ENCODE measurements around the gene HAX1. TPM values are rescaled to one million over a fixed set of nuclear protein-coding genes. Genes with fewer than 3 reads are reported as not detected.

The HAX1 gene
- total and polyA plus RNA-seq, 4 donors: 37.5 to 91.2 (median 59.3) TPM

DNA sequence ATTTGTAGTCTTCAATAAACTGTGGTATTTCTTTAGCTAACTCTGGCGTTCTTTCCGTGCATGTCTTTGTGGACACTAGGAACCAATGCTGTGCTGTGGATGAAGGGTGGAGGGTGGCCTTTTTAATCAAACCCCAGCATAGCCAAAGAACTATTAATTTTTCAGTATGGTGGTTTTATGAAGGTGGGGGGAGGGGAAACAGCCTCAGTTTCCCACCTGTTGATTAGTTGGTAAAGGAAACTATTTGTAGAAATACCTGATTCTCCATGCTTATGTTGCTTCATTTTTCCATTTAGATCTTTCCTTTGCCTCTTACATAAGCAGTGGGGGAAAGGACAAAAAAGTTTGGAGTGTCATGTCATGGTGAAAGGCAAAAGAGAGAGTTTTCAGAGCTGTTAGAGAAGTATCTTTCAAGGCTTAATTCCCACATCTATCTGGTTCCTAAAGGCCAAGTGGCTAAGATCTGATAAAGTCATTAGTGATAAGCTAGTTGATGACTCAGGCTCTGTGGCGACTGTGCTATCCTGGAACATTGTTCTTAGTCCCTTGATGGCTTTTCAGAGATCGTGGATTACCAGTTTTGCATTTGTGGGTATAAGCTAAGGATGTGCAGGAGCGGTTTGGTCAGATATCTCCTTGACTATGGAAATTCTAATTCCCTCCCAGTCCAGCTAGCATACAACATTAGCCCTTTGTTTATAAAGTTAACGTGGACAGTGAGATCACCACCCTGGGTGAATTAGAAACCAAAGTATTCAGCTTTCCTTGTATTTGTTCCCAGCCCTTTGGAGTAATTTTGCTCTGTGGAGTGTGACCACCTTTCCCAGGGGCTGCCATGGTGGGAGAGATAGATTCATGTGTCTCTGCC, 8.7 kb upstream of the HAX1 start:
- H3K27ac ChIP-seq (ENCODE audit: low read depth in 1 of 2, low read length in 2 of 2): no peak overlapping the region
- no peaks in the 10 kb centered on the region for H3K4me1 ChIP-seq (ENCODE audit: control insufficient read depth in 4 of 4, insufficient read depth in 4 of 4, low read length in 3 of 4)
- 83% methylated on average over 6 of the region's 6 CpGs for WGBS
- H3K9me3 ChIP-seq (ENCODE audit: control insufficient read depth in 4 of 4, low read length in 3 of 4): no peaks in the 10 kb centered on the region
- no peak overlapping the region for H3K4me3 ChIP-seq (ENCODE audit: low read depth in 1 of 3, low read length in 3 of 3)
- H3K36me3 ChIP-seq (ENCODE audit: control insufficient read depth in 4 of 4, insufficient read depth in 3 of 4, low read depth in 1 of 4, low read length in 3 of 4): peaks cover 15 to 81% (median 71%) of the 10 kb centered on the region in 4 donors
- no peak for DNase-seq (ENCODE audit: low spot score)
- no peak for TF ChIP-seq EGR1 (IDR thresholded peaks at IDR 0.05; ENCODE audit: low read depth in 2 of 2)
- no peak for TF ChIP-seq HNF4A (conservative IDR thresholded peaks at IDR 0.05)
- TF ChIP-seq SP1 (IDR thresholded peaks at IDR 0.05): no peak
- TF ChIP-seq RAD21 (IDR thresholded peaks at IDR 0.05): no peak
- TF ChIP-seq, protein P1, sequence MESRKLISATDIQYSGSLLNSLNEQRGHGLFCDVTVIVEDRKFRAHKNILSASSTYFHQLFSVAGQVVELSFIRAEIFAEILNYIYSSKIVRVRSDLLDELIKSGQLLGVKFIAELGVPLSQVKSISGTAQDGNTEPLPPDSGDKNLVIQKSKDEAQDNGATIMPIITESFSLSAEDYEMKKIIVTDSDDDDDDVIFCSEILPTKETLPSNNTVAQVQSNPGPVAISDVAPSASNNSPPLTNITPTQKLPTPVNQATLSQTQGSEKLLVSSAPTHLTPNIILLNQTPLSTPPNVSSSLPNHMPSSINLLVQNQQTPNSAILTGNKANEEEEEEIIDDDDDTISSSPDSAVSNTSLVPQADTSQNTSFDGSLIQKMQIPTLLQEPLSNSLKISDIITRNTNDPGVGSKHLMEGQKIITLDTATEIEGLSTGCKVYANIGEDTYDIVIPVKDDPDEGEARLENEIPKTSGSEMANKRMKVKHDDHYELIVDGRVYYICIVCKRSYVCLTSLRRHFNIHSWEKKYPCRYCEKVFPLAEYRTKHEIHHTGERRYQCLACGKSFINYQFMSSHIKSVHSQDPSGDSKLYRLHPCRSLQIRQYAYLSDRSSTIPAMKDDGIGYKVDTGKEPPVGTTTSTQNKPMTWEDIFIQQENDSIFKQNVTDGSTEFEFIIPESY (IDR thresholded peaks at IDR 0.05): no peak
- no peak for TF ChIP-seq NR2F2 (IDR thresholded peaks at IDR 0.05)
- no peak for TF ChIP-seq HNF4G (IDR thresholded peaks at IDR 0.05)
- TF ChIP-seq FOXA2 (IDR thresholded peaks at IDR 0.05): no peak
- TF ChIP-seq GABPA (IDR thresholded peaks at IDR 0.05 in 1 of 2, conservative IDR thresholded peaks at IDR 0.05 in 1 of 2): no peak
- TF ChIP-seq YY1 (IDR thresholded peaks at IDR 0.05): no peak
- TF ChIP-seq, protein P2, sequence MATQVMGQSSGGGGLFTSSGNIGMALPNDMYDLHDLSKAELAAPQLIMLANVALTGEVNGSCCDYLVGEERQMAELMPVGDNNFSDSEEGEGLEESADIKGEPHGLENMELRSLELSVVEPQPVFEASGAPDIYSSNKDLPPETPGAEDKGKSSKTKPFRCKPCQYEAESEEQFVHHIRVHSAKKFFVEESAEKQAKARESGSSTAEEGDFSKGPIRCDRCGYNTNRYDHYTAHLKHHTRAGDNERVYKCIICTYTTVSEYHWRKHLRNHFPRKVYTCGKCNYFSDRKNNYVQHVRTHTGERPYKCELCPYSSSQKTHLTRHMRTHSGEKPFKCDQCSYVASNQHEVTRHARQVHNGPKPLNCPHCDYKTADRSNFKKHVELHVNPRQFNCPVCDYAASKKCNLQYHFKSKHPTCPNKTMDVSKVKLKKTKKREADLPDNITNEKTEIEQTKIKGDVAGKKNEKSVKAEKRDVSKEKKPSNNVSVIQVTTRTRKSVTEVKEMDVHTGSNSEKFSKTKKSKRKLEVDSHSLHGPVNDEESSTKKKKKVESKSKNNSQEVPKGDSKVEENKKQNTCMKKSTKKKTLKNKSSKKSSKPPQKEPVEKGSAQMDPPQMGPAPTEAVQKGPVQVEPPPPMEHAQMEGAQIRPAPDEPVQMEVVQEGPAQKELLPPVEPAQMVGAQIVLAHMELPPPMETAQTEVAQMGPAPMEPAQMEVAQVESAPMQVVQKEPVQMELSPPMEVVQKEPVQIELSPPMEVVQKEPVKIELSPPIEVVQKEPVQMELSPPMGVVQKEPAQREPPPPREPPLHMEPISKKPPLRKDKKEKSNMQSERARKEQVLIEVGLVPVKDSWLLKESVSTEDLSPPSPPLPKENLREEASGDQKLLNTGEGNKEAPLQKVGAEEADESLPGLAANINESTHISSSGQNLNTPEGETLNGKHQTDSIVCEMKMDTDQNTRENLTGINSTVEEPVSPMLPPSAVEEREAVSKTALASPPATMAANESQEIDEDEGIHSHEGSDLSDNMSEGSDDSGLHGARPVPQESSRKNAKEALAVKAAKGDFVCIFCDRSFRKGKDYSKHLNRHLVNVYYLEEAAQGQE (IDR thresholded peaks at IDR 0.05): no peak
- TF ChIP-seq FOXA1 (IDR thresholded peaks at IDR 0.05): no peak
- TF ChIP-seq, protein P3, sequence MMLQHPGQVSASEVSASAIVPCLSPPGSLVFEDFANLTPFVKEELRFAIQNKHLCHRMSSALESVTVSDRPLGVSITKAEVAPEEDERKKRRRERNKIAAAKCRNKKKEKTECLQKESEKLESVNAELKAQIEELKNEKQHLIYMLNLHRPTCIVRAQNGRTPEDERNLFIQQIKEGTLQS (IDR thresholded peaks at IDR 0.05): no peak
- TF ChIP-seq RXRA (IDR thresholded peaks at IDR 0.05): no peak
- TF ChIP-seq, protein P4, sequence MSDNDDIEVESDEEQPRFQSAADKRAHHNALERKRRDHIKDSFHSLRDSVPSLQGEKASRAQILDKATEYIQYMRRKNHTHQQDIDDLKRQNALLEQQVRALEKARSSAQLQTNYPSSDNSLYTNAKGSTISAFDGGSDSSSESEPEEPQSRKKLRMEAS (IDR thresholded peaks at IDR 0.05): no peak
- no peak overlapping the region for H3K9ac ChIP-seq (ENCODE audit: low read depth in 1 of 2, low read length in 2 of 2)
- H3K27me3 ChIP-seq (ENCODE audit: control insufficient read depth in 4 of 4, insufficient read depth in 4 of 4, low read length in 3 of 4): no peaks in the 10 kb centered on the region

DNA sequence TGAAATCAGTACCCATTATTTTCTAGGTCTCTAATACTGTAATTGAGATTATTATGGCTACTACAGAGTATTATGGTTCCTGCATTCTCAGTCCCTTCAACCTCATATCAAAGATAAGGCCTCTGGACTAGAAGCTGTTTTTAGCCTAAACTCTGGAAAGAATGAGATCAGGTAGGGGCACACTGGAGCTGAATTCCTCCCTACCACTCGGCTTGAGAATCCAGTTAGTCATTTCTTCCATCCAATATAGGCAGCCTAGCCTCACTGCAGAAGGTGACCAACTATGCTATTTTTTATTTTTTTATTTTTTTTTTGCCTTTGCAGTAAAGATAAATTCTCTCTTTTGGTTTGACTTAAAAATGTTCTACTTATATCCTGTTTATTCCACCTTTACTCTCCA, 8.0 kb upstream of the HAX1 start:
- Histone ChIP-seq H3K4me3 (ENCODE audit: low read depth in 1 of 3, low read length in 3 of 3) (no peak overlapping the region), H3K4me1 (ENCODE audit: control insufficient read depth in 4 of 4, insufficient read depth in 4 of 4, low read length in 3 of 4) (no peaks in the 10 kb centered on the region), H3K27ac (ENCODE audit: low read depth in 1 of 2, low read length in 2 of 2) (no peak overlapping the region), H3K9me3 (ENCODE audit: control insufficient read depth in 4 of 4, low read length in 3 of 4) (no peaks in the 10 kb centered on the region), H3K27me3 (ENCODE audit: control insufficient read depth in 4 of 4, insufficient read depth in 4 of 4, low read length in 3 of 4) (no peaks in the 10 kb centered on the region), H3K36me3 (ENCODE audit: control insufficient read depth in 4 of 4, insufficient read depth in 3 of 4, low read depth in 1 of 4, low read length in 3 of 4) (peaks cover 15 to 81% (median 71%) of the 10 kb centered on the region in 4 donors), H3K9ac (ENCODE audit: low read depth in 1 of 2, low read length in 2 of 2) (no peak overlapping the region)
- TF ChIP-seq HNF4A (conservative IDR thresholded peaks at IDR 0.05) (no peak), GABPA (IDR thresholded peaks at IDR 0.05 in 1 of 2, conservative IDR thresholded peaks at IDR 0.05 in 1 of 2) (no peak), FOXA1 (IDR thresholded peaks at IDR 0.05) (no peak), SP1 (IDR thresholded peaks at IDR 0.05) (no peak)
- TF ChIP-seq, protein P2 (IDR thresholded peaks at IDR 0.05): no peak
- TF ChIP-seq, protein P1 (IDR thresholded peaks at IDR 0.05): no peak
- DNase-seq (ENCODE audit: low spot score): no peak
- 81% methylated on average over 1 of the region's 1 CpG for WGBS

Data from liver (tissue), 9 donors.